H1 (cell line): Measurements from ENCODE around the gene CMC1. TPM values are rescaled to one million over a fixed set of nuclear protein-coding genes. Genes with fewer than 3 reads are reported as not detected.

Experiments used
- HDAC2 ChIP-seq, 2 experiments: fragments of 300-600 bp in 1 of 2; sonication (generic) in 1 of 2; IDR thresholded peaks; 2 replicates each; pipeline ENCODE4 v1.6.1; 2011 to 2012; ENCODE audit warnings: low read depth in 2 of 2, low read length in 2 of 2, mild to moderate bottlenecking in 2 of 2, moderate library complexity in 2 of 2, borderline replicate concordance in 1 of 2, inconsistent platforms in 1 of 2
- KDM4A ChIP-seq: IDR thresholded peaks from one replicate; pipeline ENCODE4 v1.7.1; 2012; ENCODE audit warnings: low read depth, mild to moderate bottlenecking, moderate library complexity, low read length, inconsistent platforms; ENCODE audit not compliant: severe bottlenecking
- PHF8 ChIP-seq: fragments of 200-600 bp; sonication (generic); conservative IDR thresholded peaks from 2 replicates; pipeline ENCODE4 v1.7.1; 2012; ENCODE audit warnings: low read depth, mild to moderate bottlenecking, inconsistent platforms, low read length, moderate library complexity
- polyA plus RNA-seq, 7 experiments: library from polyadenylated mRNA; depleted of rRNA in 3 of 7; stranded (reverse) in 5 of 7; unstranded in 2 of 7; fragments of >200 nt in 5 of 7; fragments of 200-250 nt in 2 of 7; gene quantifications; 1 replicate in 5 of 7; 2 replicates in 1 of 7; 4 replicates in 1 of 7; pipeline versions ENCODE4 v1.2.1 to v1.2.3, GENCODE V29; 2011 to 2013; ENCODE audit warnings: missing spikeins in 2 of 7, mixed read lengths in 2 of 7
- total RNA-seq: library from RNA; stranded (reverse); fragmentation: NEBNext Ultra II Directional; extraction: Animal tissue kit (Norgen Biotek cat#: 25700); gene quantifications from 2 replicates; pipeline ENCODE4 v1.2.1, GENCODE V29; 2021

Gene CMC1
- total and polyA plus RNA-seq, 2 of the 8 experiments (the other 6 are each of a cell fraction or from before 2014, with no cell fraction given), result 11.4 to 19.4 TPM

DNA sequence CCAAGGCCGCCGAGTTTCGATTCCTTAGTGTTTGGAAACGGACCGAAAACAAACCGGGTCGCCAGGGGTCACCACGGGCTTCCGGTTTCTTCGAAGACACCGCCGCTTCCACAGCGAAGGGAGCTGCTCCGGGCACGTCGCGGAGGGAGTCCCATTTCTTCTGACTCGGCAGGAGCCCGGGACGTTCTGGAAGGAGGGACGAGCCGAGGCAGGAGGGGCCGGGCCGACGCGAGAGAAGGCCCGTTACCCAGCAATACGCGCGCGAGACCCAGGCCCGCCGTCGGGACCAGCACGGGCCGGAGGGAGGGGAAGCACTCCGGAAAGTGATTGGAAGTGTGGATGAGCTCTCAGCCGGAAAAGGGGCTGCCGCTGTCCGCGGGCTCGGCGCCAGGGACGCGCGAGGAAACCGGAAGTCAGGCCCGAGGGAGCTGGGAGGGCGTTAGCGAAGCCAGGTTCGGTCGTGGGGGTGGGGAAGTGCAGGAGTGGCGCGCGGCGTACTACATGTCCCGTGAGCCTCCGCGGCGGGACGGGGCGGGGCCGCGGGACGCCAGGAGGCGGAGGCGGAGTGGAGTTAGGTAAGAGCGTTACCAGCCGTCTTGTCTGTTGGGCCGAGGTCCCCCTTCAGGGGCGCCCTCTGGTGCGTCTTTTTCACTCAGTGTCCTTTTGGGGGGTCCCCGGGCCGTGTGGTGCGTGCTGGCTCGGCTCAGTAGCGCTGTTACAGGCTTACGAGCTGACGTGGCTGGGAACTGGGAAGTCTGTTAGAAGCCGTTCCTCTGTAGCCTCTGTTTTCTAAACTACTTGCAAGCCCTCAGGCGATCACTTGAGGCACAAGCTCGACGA, 107.4 kb downstream of the CMC1 start, which contains the start of the genes AZI2 and ZCWPW2 (continued):
- peak; percentile 9 to 77; a peak in 2 of 4 replicates for TF ChIP-seq HDAC2 (IDR thresholded peaks at IDR 0.05; ENCODE audit: borderline replicate concordance in 1 of 2, low read depth in 2 of 2, low read length in 2 of 2)
- peak; percentile 77 for TF ChIP-seq KDM4A
- peak; percentile 66 for TF ChIP-seq PHF8
